Mesenchymal stem cell (in vitro differentiated cells and primary cell): ENCODE data around the gene PAQR8.

ENCODE experiments used
- DNase-seq: peaks from one replicate; pipeline ENCODE4 v3.0.0-alpha.2; 2013
- H2AFZ ChIP-seq: one replicate; pipeline ENCODE4 v1.6.1; 2013; ENCODE audit warnings: low read depth, mild to moderate bottlenecking, control low read depth, inconsistent platforms, low read length, moderate library complexity
- H2AK5ac ChIP-seq: 2 replicates; pipeline ENCODE4 v1.6.1; 2013; ENCODE audit warnings: low read length, moderate library complexity, mild to moderate bottlenecking, inconsistent platforms; ENCODE audit not compliant: severe bottlenecking
- H2BK120ac ChIP-seq: one replicate; pipeline ENCODE4 v1.6.1; 2013; ENCODE audit warnings: low read depth, mild to moderate bottlenecking, inconsistent platforms, low read length, moderate library complexity
- H2BK12ac ChIP-seq, 2 experiments: one replicate each; pipeline ENCODE4 v1.6.1; 2013; ENCODE audit warnings: inconsistent platforms in 2 of 2, low read length in 2 of 2, mild to moderate bottlenecking in 2 of 2, moderate library complexity in 2 of 2, control low read depth in 1 of 2
- H2BK15ac ChIP-seq: one replicate; pipeline ENCODE4 v1.6.1; 2013; ENCODE audit warnings: mild to moderate bottlenecking, low read depth, inconsistent platforms; ENCODE audit not compliant: poor library complexity, severe bottlenecking
- H2BK5ac ChIP-seq: 2 replicates; pipeline ENCODE4 v1.6.1; 2013; ENCODE audit warnings: low read depth, mild to moderate bottlenecking, low read length, control low read depth, inconsistent platforms; ENCODE audit not compliant: poor library complexity, severe bottlenecking
- H3K14ac ChIP-seq, 2 experiments: one replicate each; pipeline ENCODE4 v1.6.1; 2013; ENCODE audit warnings: inconsistent platforms in 2 of 2, low read length in 2 of 2, control low read depth in 1 of 2, mild to moderate bottlenecking in 1 of 2, moderate library complexity in 1 of 2
- H3K18ac ChIP-seq, 2 experiments: one replicate each; pipeline ENCODE4 v1.6.1; 2013; ENCODE audit warnings: inconsistent platforms in 2 of 2, low read length in 2 of 2, control low read depth in 1 of 2, low read depth in 1 of 2, mild to moderate bottlenecking in 1 of 2
- H3K23ac ChIP-seq, 2 experiments: one replicate each; pipeline ENCODE4 v1.6.1; 2013; ENCODE audit warnings: inconsistent platforms in 2 of 2, low read length in 2 of 2, mild to moderate bottlenecking in 2 of 2, moderate library complexity in 2 of 2, control low read depth in 1 of 2
- H3K27ac ChIP-seq: 2 replicates; pipeline ENCODE4 v1.5.1; 2013; ENCODE audit warnings: mild to moderate bottlenecking, moderate library complexity, low read length, control low read depth, inconsistent platforms; ENCODE audit not compliant: poor library complexity, severe bottlenecking
- H3K27me3 ChIP-seq, 2 experiments: 2 replicates each; pipeline versions ENCODE4 v1.6.1 to v1.7.0; 2013; ENCODE audit warnings: low read length in 2 of 2, mild to moderate bottlenecking in 2 of 2, moderate library complexity in 2 of 2, control low read depth in 1 of 2, inconsistent platforms in 1 of 2; ENCODE audit not compliant: control insufficient read depth in 1 of 2, insufficient read depth in 1 of 2
- H3K36me3 ChIP-seq, 2 experiments: 2 replicates each; pipeline versions ENCODE4 v1.6.1 to v1.7.0; 2013; ENCODE audit warnings: low read length in 2 of 2, control low read depth in 1 of 2, inconsistent platforms in 1 of 2, low read depth in 1 of 2, mild to moderate bottlenecking in 1 of 2; ENCODE audit not compliant: insufficient read depth in 2 of 2, control insufficient read depth in 1 of 2
- H3K4ac ChIP-seq, 2 experiments: one replicate each; pipeline ENCODE4 v1.6.1; 2013; ENCODE audit warnings: inconsistent platforms in 2 of 2, low read length in 2 of 2, mild to moderate bottlenecking in 2 of 2, moderate library complexity in 2 of 2, control low read depth in 1 of 2, low read depth in 1 of 2
- H3K4me1 ChIP-seq: 2 replicates; pipeline ENCODE4 v1.6.1; 2013; ENCODE audit warnings: low read depth, low read length, control low read depth; ENCODE audit not compliant: control insufficient read depth, insufficient read depth
- H3K4me2 ChIP-seq: 2 replicates; pipeline ENCODE4 v1.6.1; 2013; ENCODE audit warnings: low read length, mild to moderate bottlenecking, inconsistent platforms; ENCODE audit not compliant: poor library complexity, severe bottlenecking
- H3K4me3 ChIP-seq, 2 experiments: 2 replicates each; pipeline versions ENCODE4 v1.5.1 to v1.7.0; 2013; ENCODE audit warnings: low read length in 2 of 2, mild to moderate bottlenecking in 2 of 2, control low read depth in 1 of 2, low read depth in 1 of 2; ENCODE audit not compliant: insufficient read depth in 1 of 2
- H3K79me1 ChIP-seq: replicated peaks from 2 replicates; pipeline ENCODE4 v1.6.1; 2013; ENCODE audit warnings: mild to moderate bottlenecking, control low read depth, low read length, inconsistent platforms; ENCODE audit not compliant: poor library complexity, severe bottlenecking
- H3K9ac ChIP-seq: 2 replicates; pipeline ENCODE4 v1.7.0; 2013; ENCODE audit warnings: mild to moderate bottlenecking, low read length, moderate library complexity
- H3K9me3 ChIP-seq: 2 replicates; pipeline ENCODE4 v1.7.0; 2013; ENCODE audit warnings: mild to moderate bottlenecking, low read length; ENCODE audit not compliant: control insufficient read depth
- H4K8ac ChIP-seq: one replicate; pipeline ENCODE4 v1.6.1; 2013; ENCODE audit warnings: inconsistent platforms, mild to moderate bottlenecking, low read length, moderate library complexity
- H4K91ac ChIP-seq: one replicate; pipeline ENCODE4 v1.6.1; 2013; ENCODE audit warnings: mild to moderate bottlenecking, low read length, inconsistent platforms
- WGBS: methylation state at CpG from one replicate; pipeline ENCODE4 v1.1.7; 2013; ENCODE audit warnings: mixed read lengths; 5-methylcytosine and 5-hydroxymethylcytosine counted together

PAQR8 gene

DNA sequence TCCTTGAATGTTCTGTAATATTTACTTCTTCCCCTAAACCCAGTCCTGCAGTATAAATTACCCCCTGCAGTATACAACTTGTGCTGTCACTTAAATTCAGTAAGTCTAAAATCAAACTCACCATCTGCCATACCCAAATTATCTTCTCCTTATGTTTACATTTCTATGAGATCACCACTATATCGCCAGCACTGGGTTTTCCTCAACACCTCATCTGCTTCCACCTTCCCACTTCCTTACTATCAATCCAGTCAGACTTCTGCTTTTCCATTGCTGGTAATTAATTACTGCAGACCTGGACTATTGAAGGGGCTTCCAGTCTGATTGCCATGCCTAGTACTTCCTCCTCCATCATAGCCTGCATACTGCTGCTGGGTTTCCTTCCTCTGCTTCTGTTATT lies 73.4 kb downstream of the PAQR8 start:
- Histone ChIP-seq H3K4me3 (no peak overlapping the region), H3K14ac (no peak overlapping the region), H3K4me1 (no peaks in the 10 kb centered on the region), H3K18ac (no peak overlapping the region), H3K4ac (no peak overlapping the region), H2AFZ (no peak overlapping the region), H3K27ac (no peak overlapping the region), H4K8ac (no peak overlapping the region), H3K79me1 (peaks cover 18% of the 10 kb centered on the region), H2BK5ac (no peak overlapping the region), H3K27me3 (no peaks in the 10 kb centered on the region), H3K23ac (no peak overlapping the region), H3K9me3 (no peaks in the 10 kb centered on the region), H2BK15ac (no peak overlapping the region), H2AK5ac (no peak overlapping the region), H2BK12ac (no peak overlapping the region), H3K4me2 (no peak overlapping the region), H2BK120ac (no peak overlapping the region), H4K91ac (no peak overlapping the region), H3K9ac (no peak overlapping the region), H3K36me3 (peaks cover 10 to 33% of the 10 kb centered on the region in 2 experiments)
- no peak for DNase-seq
- WGBS = 74% methylated on average over 1 of the region's 1 CpG

DNA sequence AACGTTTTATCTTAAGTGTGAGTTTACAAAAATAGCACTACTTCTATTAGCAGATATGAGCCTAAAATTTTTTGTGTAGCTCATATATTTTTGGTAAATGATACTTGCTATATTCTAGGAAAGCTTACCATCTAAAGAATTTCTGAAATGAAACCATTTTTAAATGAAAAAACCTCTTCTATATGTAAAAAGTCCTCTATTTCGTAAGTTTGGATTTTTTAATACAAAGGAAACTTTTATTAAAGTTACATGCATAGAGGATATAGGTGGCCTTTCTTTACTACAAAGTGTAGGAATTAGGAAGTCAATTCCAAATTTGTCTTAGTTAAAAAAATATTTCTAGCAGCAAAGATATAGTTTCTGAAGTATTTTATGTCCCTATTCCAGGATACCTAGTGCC lies 77.0 kb downstream of the PAQR8 start:
- no peak overlapping the region for H2BK12ac ChIP-seq
- no peak overlapping the region for H2AK5ac ChIP-seq
- no peak overlapping the region for H3K4me3 ChIP-seq
- no peak overlapping the region for H3K14ac ChIP-seq
- no peak overlapping the region for H3K27ac ChIP-seq
- H2BK15ac ChIP-seq = no peak overlapping the region
- H2BK120ac ChIP-seq = no peak overlapping the region
- H3K9me3 ChIP-seq = no peaks in the 10 kb centered on the region
- DNase-seq = no peak
- no peak overlapping the region for H4K91ac ChIP-seq
- H3K36me3 ChIP-seq = peaks cover 3 to 35% of the 10 kb centered on the region in 2 experiments
- no peak overlapping the region for H3K4ac ChIP-seq
- H2AFZ ChIP-seq = no peak overlapping the region
- no peak overlapping the region for H2BK5ac ChIP-seq
- H3K27me3 ChIP-seq = no peaks in the 10 kb centered on the region
- H4K8ac ChIP-seq = no peak overlapping the region
- no peak overlapping the region for H3K9ac ChIP-seq
- H3K18ac ChIP-seq = no peak overlapping the region
- H3K23ac ChIP-seq = no peak overlapping the region
- WGBS = no CpG with 5 or more reads among the region's 2 CpGs
- no peaks in the 10 kb centered on the region for H3K4me1 ChIP-seq
- no peak overlapping the region for H3K4me2 ChIP-seq
- peaks cover 13% of the 10 kb centered on the region for H3K79me1 ChIP-seq

DNA sequence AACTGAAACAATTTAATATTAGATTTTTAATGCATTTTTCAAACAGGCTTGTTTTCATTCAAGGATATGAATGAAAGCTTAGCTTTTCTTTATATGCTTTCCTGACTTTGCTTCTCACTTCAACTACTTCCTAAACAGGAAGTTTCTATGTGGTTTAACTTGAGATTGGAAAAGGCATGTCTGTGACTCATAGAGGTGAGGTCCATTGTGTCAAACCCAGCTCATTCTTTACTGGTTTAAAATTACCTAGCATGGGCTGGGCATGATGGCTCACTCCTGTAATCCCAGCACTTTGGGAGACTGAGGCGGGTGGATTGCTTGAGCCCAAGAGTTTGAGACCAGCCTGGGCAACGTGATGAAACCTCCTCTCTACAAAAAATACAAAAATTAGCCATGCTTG lies 92.6 kb downstream of the PAQR8 start:
- Histone ChIP-seq H3K14ac (no peak overlapping the region), H3K4me3 (no peak overlapping the region), H3K4me1 (peaks cover 3% of the 10 kb centered on the region), H3K79me1 (peaks cover 2% of the 10 kb centered on the region), H3K4me2 (no peak overlapping the region), H3K9ac (no peak overlapping the region), H3K23ac (no peak overlapping the region), H3K27me3 (no peaks in the 10 kb centered on the region), H2BK12ac (no peak overlapping the region), H3K18ac (no peak overlapping the region), H4K91ac (no peak overlapping the region), H3K4ac (no peak overlapping the region), H4K8ac (no peak overlapping the region), H2BK120ac (no peak overlapping the region), H2BK5ac (no peak overlapping the region), H3K27ac (peak overlapping the region; percentile 79), H2BK15ac (no peak overlapping the region), H2AK5ac (no peak overlapping the region), H2AFZ (no peak overlapping the region), H3K36me3 (peaks cover 0 to 18% of the 10 kb centered on the region in 2 experiments), H3K9me3 (peaks cover 17% of the 10 kb centered on the region)
- 100% methylated on average over 1 of the region's 2 CpGs for WGBS
- DNase-seq = no peak

DNA sequence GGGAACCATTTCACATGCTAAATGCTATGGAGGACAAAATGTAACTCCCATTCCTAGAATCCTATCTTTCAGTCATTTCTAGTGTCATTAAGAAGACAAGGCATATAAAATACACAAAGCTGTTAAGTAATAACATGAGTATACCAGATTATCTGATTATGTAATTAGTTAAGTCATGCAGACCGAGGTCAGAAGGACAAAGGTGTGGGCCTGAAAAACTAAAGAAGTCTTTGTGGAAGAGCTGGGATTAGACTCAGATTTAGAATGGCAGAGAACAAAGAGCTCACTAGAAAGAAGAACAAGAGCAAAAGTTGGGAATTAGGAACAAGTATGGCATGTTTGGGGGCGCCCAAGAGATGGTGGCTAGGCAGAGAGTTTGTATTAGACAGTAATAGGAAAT lies 95.1 kb downstream of the PAQR8 start:
- H2BK120ac ChIP-seq = no peak overlapping the region
- no peak overlapping the region for H2AK5ac ChIP-seq
- WGBS = 97% methylated on average over 2 of the region's 2 CpGs
- H2BK5ac ChIP-seq = no peak overlapping the region
- H2BK15ac ChIP-seq = no peak overlapping the region
- no peak overlapping the region for H3K27ac ChIP-seq
- H3K36me3 ChIP-seq = peaks cover 0 to 18% of the 10 kb centered on the region in 2 experiments
- no peak overlapping the region for H3K4me2 ChIP-seq
- peaks cover 3% of the 10 kb centered on the region for H3K4me1 ChIP-seq
- H2BK12ac ChIP-seq = no peak overlapping the region
- no peak overlapping the region for H4K8ac ChIP-seq
- peaks cover 1% of the 10 kb centered on the region for H3K79me1 ChIP-seq
- no peaks in the 10 kb centered on the region for H3K9me3 ChIP-seq
- H3K23ac ChIP-seq = no peak overlapping the region
- H3K9ac ChIP-seq = no peak overlapping the region
- H3K18ac ChIP-seq = no peak overlapping the region
- no peak overlapping the region for H3K14ac ChIP-seq
- H3K4ac ChIP-seq = no peak overlapping the region
- H2AFZ ChIP-seq = no peak overlapping the region
- H3K4me3 ChIP-seq = no peak overlapping the region
- H4K91ac ChIP-seq = no peak overlapping the region
- DNase-seq = no peak
- no peaks in the 10 kb centered on the region for H3K27me3 ChIP-seq
